HCT116 (cell line): ENCODE measurements around the gene MUC4. TPM values are rescaled to one million over a fixed set of nuclear protein-coding genes. Genes with fewer than 3 reads are reported as not detected.

Experiments used
- ATAC-seq: fragments of 200-7000 bp; cut with Tn5 transposase; 2 replicates; pipeline ENCODE4 v1.9.1; 2020; ENCODE audit warnings: mild to moderate bottlenecking, moderate library complexity
- BruUV-seq: library from RNA; stranded (reverse); fragments of 400-500 nt; replicated peaks from 2 replicates; lab custom pipeline; 2021; lab: Mats Ljungman, UMichigan
- CTCF ChIA-PET: fragments of 300-600 bp; sonication (Branson Sonifier 250); formaldehyde crosslinking; loops from one replicate; lab custom pipeline; 2021; ENCODE audit warnings: antibody characterized with exemption; lab: Charles Lee
- POLR2A ChIA-PET: fragments of 300-600, 350-600 bp; sonication (Branson Sonifier 250); formaldehyde crosslinking; loops from one replicate; lab custom pipeline; 2021; ENCODE audit warnings: antibody characterized with exemption; lab: Charles Lee
- RAD21 ChIA-PET, 2 experiments: fragments of 300-600 bp; sonication (Branson Sonifier 250); formaldehyde crosslinking; loops; one replicate each; lab custom pipeline; 2023; ENCODE audit warnings: low total read pairs in 2 of 2; ENCODE audit not compliant: uncharacterized antibody in 2 of 2, unreplicated experiment in 2 of 2, low non-redundant PET in 1 of 2; lab: Charles Lee
- DNase-seq: peaks from one replicate; pipeline ENCODE4 v3.0.0-alpha.2; 2010; ENCODE audit warnings: low read depth, low spot score
- H2AFZ ChIP-seq: fragments of 200-600 bp; shearing (Covaris generic), sonication (generic); 2 replicates; pipeline ENCODE4 v1.6.1; 2017; ENCODE audit warnings: low read depth, mixed run types, mixed read lengths, antibody characterized with exemption, low read length; ENCODE audit not compliant: poor library complexity, severe bottlenecking
- H3K27ac ChIP-seq: 2 replicates; pipeline ENCODE4 v1.5.1; 2012; ENCODE audit warnings: low read depth, low read length
- H3K27me3 ChIP-seq: fragments of 200-600 bp; sonication (generic); 2 replicates; pipeline ENCODE4 v1.6.1; 2016; ENCODE audit warnings: mixed run types, low read length, mixed read lengths; ENCODE audit not compliant: insufficient read depth
- H3K36me3 ChIP-seq, 2 experiments: fragments of 200-500 bp in 1 of 2; fragments of 200-600 bp in 1 of 2; sonication (Bioruptor generic) in 1 of 2; sonication (generic) in 1 of 2; 2 replicates each; pipeline versions ENCODE4 v1.5.1 to v1.6.1; 2014 to 2016; ENCODE audit warnings: low read length in 2 of 2, inconsistent platforms in 1 of 2, mixed read lengths in 1 of 2, mixed run types in 1 of 2; ENCODE audit not compliant: insufficient read depth in 2 of 2, control insufficient read depth in 1 of 2
- H3K4me1 ChIP-seq, 2 experiments: fragments of 200-600 bp in 1 of 2; sonication (generic) in 1 of 2; 2 replicates each; pipeline versions ENCODE4 v1.5.1 to v1.6.1; 2012 to 2017; ENCODE audit warnings: low read length in 2 of 2, inconsistent platforms in 1 of 2, mild to moderate bottlenecking in 1 of 2, mixed read lengths in 1 of 2, mixed run types in 1 of 2, moderate library complexity in 1 of 2; ENCODE audit not compliant: insufficient read depth in 2 of 2, control insufficient read depth in 1 of 2
- H3K4me2 ChIP-seq: fragments of 200-600 bp; sonication (generic); 2 replicates; pipeline ENCODE4 v1.6.1; 2017; ENCODE audit warnings: mixed run types, low read length, mixed read lengths
- H3K4me3 ChIP-seq, 2 experiments: fragments of 200-600 bp in 1 of 2; sonication (generic) in 1 of 2; replicated peaks in 1 of 2; 2 replicates each; pipeline ENCODE4 v1.5.1; 2011 to 2016; ENCODE audit warnings: low read length in 2 of 2, control low read depth in 1 of 2, low read depth in 1 of 2, mild to moderate bottlenecking in 1 of 2, mixed read lengths in 1 of 2, mixed run types in 1 of 2
- H3K79me2 ChIP-seq: fragments of 200-600 bp; sonication (generic); 2 replicates; pipeline ENCODE4 v1.6.1; 2017; ENCODE audit warnings: mild to moderate bottlenecking, mixed run types, low read length, moderate library complexity, mixed read lengths; ENCODE audit not compliant: insufficient read depth
- H3K9ac ChIP-seq: fragments of 200-600 bp; sonication (generic); 2 replicates; pipeline ENCODE4 v1.6.1; 2016; ENCODE audit warnings: low read length, mixed read lengths
- H3K9me2 ChIP-seq: fragments of 200-600 bp; sonication (generic), shearing (Covaris generic); 2 replicates; pipeline ENCODE4 v1.6.1; 2017; ENCODE audit warnings: mixed run types, mild to moderate bottlenecking, moderate library complexity; ENCODE audit not compliant: insufficient read depth
- H3K9me3 ChIP-seq, 2 experiments: fragments of 200-500 bp in 1 of 2; fragments of 200-600 bp in 1 of 2; sonication (Bioruptor generic) in 1 of 2; sonication (generic) in 1 of 2; 2 replicates each; pipeline ENCODE4 v1.6.1; 2014 to 2017; ENCODE audit warnings: low read length in 2 of 2, mixed read lengths in 2 of 2, inconsistent platforms in 1 of 2, low read depth in 1 of 2, mild to moderate bottlenecking in 1 of 2, mixed run types in 1 of 2, moderate library complexity in 1 of 2; ENCODE audit not compliant: control insufficient read depth in 1 of 2, insufficient read depth in 1 of 2
- H4K20me1 ChIP-seq: fragments of 200-600 bp; sonication (generic), shearing (Covaris generic); 2 replicates; pipeline ENCODE4 v1.6.1; 2017; ENCODE audit warnings: mixed run types, mild to moderate bottlenecking, moderate library complexity; ENCODE audit not compliant: insufficient read depth
- ATF3 ChIP-seq: IDR thresholded peaks from 2 replicates; pipeline ENCODE4 v1.6.1; 2012
- EGR1 ChIP-seq: IDR thresholded peaks from 2 replicates; pipeline ENCODE4 v1.6.1; 2012; ENCODE audit warnings: low read depth
- ELF1 ChIP-seq: IDR thresholded peaks from 2 replicates; pipeline ENCODE4 v1.6.1; 2012; ENCODE audit warnings: low read depth, borderline replicate concordance
- EZH2phosphoT487 ChIP-seq: fragments of 200-600 bp; IDR thresholded peaks from 2 replicates; pipeline ENCODE4 v1.6.1; 2018; ENCODE audit warnings: antibody characterized with exemption, borderline replicate concordance
- FOSL1 ChIP-seq: IDR thresholded peaks from 2 replicates; pipeline ENCODE4 v1.6.1; 2012; ENCODE audit warnings: low read depth
- JUND ChIP-seq: IDR thresholded peaks from 2 replicates; pipeline ENCODE4 v1.6.1; 2012
- POLR2A ChIP-seq: IDR thresholded peaks from 2 replicates; pipeline ENCODE4 v1.7.0; 2011; ENCODE audit warnings: borderline replicate concordance; ENCODE audit not compliant: insufficient read depth, insufficient read length; ENCODE audit errors: extremely low read depth
- POLR2AphosphoS5 ChIP-seq: IDR thresholded peaks from 2 replicates; pipeline ENCODE4 v1.6.1; 2011; ENCODE audit warnings: mild to moderate bottlenecking, low read depth, low read length, moderate library complexity
- RAD21 ChIP-seq: IDR thresholded peaks from 2 replicates; pipeline ENCODE4 v1.6.1; 2012; ENCODE audit warnings: low read depth, mild to moderate bottlenecking
- SIN3A ChIP-seq: IDR thresholded peaks from 2 replicates; pipeline ENCODE4 v1.6.1; 2012; ENCODE audit warnings: low read depth
- SRF ChIP-seq: IDR thresholded peaks from 2 replicates; pipeline ENCODE4 v1.6.1; 2012; ENCODE audit warnings: low read depth
- TCF7L2 ChIP-seq: IDR thresholded peaks from 2 replicates; pipeline ENCODE4 v1.7.0; 2011; ENCODE audit warnings: borderline replicate concordance, inconsistent platforms; ENCODE audit not compliant: insufficient read depth, insufficient read length; ENCODE audit errors: extremely low read depth
- YY1 ChIP-seq: IDR thresholded peaks from 2 replicates; pipeline ENCODE4 v1.6.1; 2011; ENCODE audit warnings: low read length, low read depth, moderate library complexity, mild to moderate bottlenecking; ENCODE audit not compliant: insufficient replicate concordance; ENCODE audit errors: extremely low read depth
- ZBTB33 ChIP-seq: IDR thresholded peaks from 2 replicates; pipeline ENCODE4 v1.6.1; 2011; ENCODE audit warnings: mild to moderate bottlenecking, low read length, moderate library complexity; ENCODE audit not compliant: insufficient replicate concordance; ENCODE audit errors: extremely low read depth
- ZFX ChIP-seq: fragments of 450-650 bp; IDR thresholded peaks from 2 replicates; pipeline ENCODE4 v1.6.1; 2017
- intact Hi-C: fragments of 100-400 bp; cut with micrococcal nuclease; formaldehyde crosslinking; loops from 2 replicates; pipeline ENCODE4 v1.10.0; 2022
- total RNA-seq: library from RNA; stranded (reverse); gene quantifications from one replicate; pipeline ENCODE4 v1.2.1, GENCODE V29; 2021; ENCODE audit not compliant: unreplicated experiment
- TF ChIP-seq, protein P1 (sequence below): IDR thresholded peaks from 2 replicates; pipeline ENCODE4 v1.6.1; 2012

MUC4 gene
- total RNA-seq, 1 experiment from 2014 or later, result 0.64 TPM

- H3K9me2 ChIP-seq, result no peaks in the 10 kb centered on the region
- H4K20me1 ChIP-seq, result no peaks in the 10 kb centered on the region
- RAD21 ChIA-PET, result no interaction called here
- TF ChIP-seq ELF1 (no peak), POLR2A (no peak), TCF7L2 (no peak), FOSL1 (no peak), JUND (no peak), POLR2AphosphoS5 (no peak), SIN3A (no peak), EGR1 (no peak), EZH2phosphoT487 (no peak), ZFX (no peak), SRF (no peak), ZBTB33 (no peak), YY1 (no peak), ATF3 (no peak), RAD21 (no peak)
- TF ChIP-seq, protein P1, sequence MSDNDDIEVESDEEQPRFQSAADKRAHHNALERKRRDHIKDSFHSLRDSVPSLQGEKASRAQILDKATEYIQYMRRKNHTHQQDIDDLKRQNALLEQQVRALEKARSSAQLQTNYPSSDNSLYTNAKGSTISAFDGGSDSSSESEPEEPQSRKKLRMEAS, result no peak
- TF ChIP-seq, all 23 proteins: peak for 0
- intact Hi-C loops, result loop anchor here (2.0 kb wide), 2 partner anchors 197 to 579 kb away; partner anchors contain the start of gene XXYLT1
- ChIA-PET CTCF (interaction anchor here (0.6 to 1.5 kb wide), 4 partner anchors 40 to 578 kb away, joined by 3 read pairs; partner anchors contain the start of gene XXYLT1), POLR2A (no interaction called here)
- H3K9me3 ChIP-seq, result peaks cover 0 to 7% of the 10 kb centered on the region in 2 experiments; a peak in 1 of 4 replicates
- H3K36me3 ChIP-seq, result 0 out of 4 replicates have a peak, but pooled peaks cover 0 to 5% of the 10 kb centered on the region in 2 experiments
- peaks cover 12 to 18% of the 10 kb centered on the region in 2 experiments for H3K4me1 ChIP-seq
- DNase-seq, result no peak
- H2AFZ ChIP-seq, result no peak overlapping the region
- H3K9ac ChIP-seq, result no peak overlapping the region
- no peaks in the 10 kb centered on the region for H3K79me2 ChIP-seq
- no peak overlapping the region for H3K27ac ChIP-seq
- no peak overlapping the region for H3K4me2 ChIP-seq
- ATAC-seq, result no peak
- BruUV-seq, result no TSS peak
- H3K4me3 ChIP-seq, result no peak overlapping the region
- H3K27me3 ChIP-seq, result no peaks in the 10 kb centered on the region
These were observed 37.8 kb upstream of the MUC4 start for GRCh38 chr3:195849322-195850074.
